ENCODE data around the gene SMIM35. TPM values are rescaled to one million over a fixed set of nuclear protein-coding genes. Genes with fewer than 3 reads are reported as not detected.
A peak's percentile ranks its signal among the peaks of the same experiment; 100 is the strongest.

Gene SMIM35
- total RNA-seq, 6 donors from 2014 or later: not detected

DNA sequence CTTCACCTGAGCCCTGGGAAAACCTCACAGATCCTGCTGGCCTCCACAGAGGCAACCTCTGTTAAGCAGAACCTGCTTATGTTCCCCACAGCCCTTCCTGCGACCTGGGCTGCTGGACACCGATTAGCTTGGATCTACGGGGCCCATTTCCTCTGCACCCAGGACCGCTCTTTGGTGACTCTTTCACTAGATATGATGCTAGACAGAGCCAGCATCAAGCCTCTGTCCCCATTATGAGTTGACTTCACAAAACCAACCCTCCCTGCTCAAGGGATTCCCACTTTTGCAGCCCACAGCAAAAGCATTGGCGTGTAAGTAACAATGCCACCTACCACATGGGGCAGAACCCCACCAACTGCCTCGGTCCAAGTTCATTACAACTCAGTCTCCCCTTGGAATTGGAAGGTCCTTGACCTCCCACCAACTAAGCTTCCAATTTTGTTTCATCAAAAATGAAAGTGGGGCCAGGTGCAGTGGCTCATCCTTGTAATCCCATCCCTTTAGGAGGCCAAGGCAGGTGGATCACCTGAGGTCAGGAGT lies 25.1 kb downstream of the SMIM35 start:
- Histone ChIP-seq H3K27me3 (no peaks in the 10 kb centered on the region), H3K4me3 (no peak overlapping the region), H3K4me1 (no peaks in the 10 kb centered on the region), H3K9me3 (no peaks in the 10 kb centered on the region), H3K27ac (no peak overlapping the region), H3K36me3 (no peaks in the 10 kb centered on the region)
- no peak for TF ChIP-seq POLR2AphosphoS5 (IDR thresholded peaks at IDR 0.05)
- TF ChIP-seq POLR2A (IDR thresholded peaks at IDR 0.05): no peak
- TF ChIP-seq EP300 (IDR thresholded peaks at IDR 0.05): no peak
- TF ChIP-seq, protein P1, sequence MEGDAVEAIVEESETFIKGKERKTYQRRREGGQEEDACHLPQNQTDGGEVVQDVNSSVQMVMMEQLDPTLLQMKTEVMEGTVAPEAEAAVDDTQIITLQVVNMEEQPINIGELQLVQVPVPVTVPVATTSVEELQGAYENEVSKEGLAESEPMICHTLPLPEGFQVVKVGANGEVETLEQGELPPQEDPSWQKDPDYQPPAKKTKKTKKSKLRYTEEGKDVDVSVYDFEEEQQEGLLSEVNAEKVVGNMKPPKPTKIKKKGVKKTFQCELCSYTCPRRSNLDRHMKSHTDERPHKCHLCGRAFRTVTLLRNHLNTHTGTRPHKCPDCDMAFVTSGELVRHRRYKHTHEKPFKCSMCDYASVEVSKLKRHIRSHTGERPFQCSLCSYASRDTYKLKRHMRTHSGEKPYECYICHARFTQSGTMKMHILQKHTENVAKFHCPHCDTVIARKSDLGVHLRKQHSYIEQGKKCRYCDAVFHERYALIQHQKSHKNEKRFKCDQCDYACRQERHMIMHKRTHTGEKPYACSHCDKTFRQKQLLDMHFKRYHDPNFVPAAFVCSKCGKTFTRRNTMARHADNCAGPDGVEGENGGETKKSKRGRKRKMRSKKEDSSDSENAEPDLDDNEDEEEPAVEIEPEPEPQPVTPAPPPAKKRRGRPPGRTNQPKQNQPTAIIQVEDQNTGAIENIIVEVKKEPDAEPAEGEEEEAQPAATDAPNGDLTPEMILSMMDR (IDR thresholded peaks at IDR 0.05): no peak
- DNase-seq: no peak
- no peak for ATAC-seq (ENCODE audit: low FRiP score in 2 of 2)
- WGBS, 2 donors: 81 to 88% methylated on average over 6 of the region's 6 CpGs

DNA sequence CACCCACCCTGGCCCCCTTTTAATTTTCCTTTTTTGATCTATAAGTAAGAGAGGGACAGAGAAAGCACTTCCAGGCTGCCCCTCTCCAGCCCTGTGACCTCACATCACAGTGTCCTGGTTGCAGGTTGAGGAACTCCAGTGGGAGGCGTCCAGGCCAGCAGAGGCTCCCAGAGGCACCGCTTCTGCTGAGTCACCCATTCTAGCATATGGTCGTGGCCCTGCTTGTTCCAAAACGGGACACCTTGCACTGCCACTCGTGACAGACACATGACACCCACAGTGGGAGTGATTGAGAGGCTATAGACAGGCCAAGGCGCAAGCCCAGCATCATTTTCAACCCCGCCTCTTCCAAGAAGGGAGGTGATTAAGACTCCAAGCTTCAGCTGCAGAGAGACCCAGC lies 25.9 kb downstream of the SMIM35 start:
- Histone ChIP-seq H3K36me3 (no peaks in the 10 kb centered on the region), H3K27ac (no peak overlapping the region), H3K9me3 (no peaks in the 10 kb centered on the region), H3K4me1 (no peaks in the 10 kb centered on the region), H3K27me3 (no peaks in the 10 kb centered on the region), H3K4me3 (no peak overlapping the region)
- peak in 1 of 2 donors; percentile 7 for ATAC-seq (ENCODE audit: low FRiP score in 2 of 2)
- TF ChIP-seq EP300 (IDR thresholded peaks at IDR 0.05): no peak
- TF ChIP-seq POLR2AphosphoS5 (IDR thresholded peaks at IDR 0.05): no peak
- no peak for TF ChIP-seq POLR2A (IDR thresholded peaks at IDR 0.05)
- TF ChIP-seq, protein P1 (IDR thresholded peaks at IDR 0.05): no peak
- 55 to 56% methylated on average over 6 to 7 of the region's 7 CpGs for WGBS, 2 donors
- peak in 1 of 2 donors; percentile 59 for DNase-seq

DNA sequence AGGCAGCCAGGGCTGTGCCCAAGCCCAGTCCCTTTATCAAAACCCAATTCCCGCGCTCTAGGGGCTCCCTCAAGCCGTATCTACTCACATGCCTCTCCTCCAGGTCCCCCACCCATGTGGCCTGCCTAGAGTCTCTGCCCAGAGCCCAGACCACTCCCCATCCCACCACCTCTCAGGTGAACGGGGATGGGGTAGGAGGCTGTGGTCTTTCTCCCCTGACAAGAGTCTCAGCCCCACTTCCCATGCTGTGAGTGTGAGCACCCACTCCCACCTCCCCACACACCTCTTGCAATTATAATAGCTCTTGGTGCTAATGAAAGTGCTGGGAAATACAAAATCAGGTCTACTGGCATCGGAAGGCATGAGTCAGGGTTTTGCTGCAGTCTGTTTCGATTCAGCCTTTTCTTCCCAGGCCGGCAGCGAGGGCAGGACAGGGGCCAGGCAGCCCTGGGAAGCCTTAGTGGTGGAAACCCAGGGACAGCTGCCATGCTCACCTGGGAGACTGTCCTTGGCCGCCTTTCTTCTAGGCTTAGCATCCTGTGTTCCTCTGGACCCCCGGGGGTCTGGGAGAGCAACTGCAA lies 26.6 kb downstream of the SMIM35 start:
- H3K27me3 ChIP-seq: no peaks in the 10 kb centered on the region
- no peak overlapping the region for H3K27ac ChIP-seq
- no peak for ATAC-seq (ENCODE audit: low FRiP score in 2 of 2)
- 91 to 94% methylated on average over 9 to 10 of the region's 10 CpGs for WGBS, 2 donors
- no peaks in the 10 kb centered on the region for H3K4me1 ChIP-seq
- H3K36me3 ChIP-seq: no peaks in the 10 kb centered on the region
- H3K9me3 ChIP-seq: no peaks in the 10 kb centered on the region
- H3K4me3 ChIP-seq: no peak overlapping the region
- no peak for TF ChIP-seq POLR2A (IDR thresholded peaks at IDR 0.05)
- no peak for DNase-seq

DNA sequence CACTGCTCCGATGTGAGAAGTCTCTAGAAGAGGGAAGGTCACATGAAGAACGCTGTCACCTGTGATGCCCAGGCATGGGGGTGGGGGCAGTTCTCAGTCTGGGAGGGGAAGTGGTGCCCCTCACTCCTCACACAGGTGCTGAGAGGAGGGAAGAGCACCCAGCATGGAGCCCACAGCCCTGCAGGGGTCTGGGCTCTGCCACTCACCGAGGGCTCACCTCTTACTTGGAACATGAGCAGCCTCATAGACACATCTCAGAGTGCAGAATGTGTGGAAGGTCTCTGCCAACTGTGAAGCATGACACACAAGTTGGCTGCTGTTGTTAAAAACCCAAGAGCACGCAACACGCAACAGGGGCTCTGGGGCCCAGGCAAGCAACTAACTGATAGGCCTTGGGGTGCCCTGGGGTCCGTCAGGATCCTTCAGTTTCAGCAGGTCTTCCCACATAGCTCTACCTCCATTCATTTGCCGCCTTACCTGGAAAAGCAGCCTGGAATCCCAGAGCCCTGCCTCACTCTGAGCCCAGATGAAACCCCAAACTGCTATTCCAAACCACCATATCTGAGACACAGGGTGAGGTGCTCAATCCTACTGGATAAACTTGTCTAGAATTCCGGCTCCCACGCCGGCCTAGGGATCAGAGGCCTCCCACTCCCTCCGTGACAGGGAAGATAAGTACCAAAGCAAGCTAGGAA lies 27.4 kb downstream of the SMIM35 start:
- no peak for DNase-seq
- Histone ChIP-seq H3K27ac (no peak overlapping the region), H3K9me3 (no peaks in the 10 kb centered on the region), H3K36me3 (no peaks in the 10 kb centered on the region), H3K4me1 (no peaks in the 10 kb centered on the region), H3K27me3 (no peaks in the 10 kb centered on the region), H3K4me3 (no peak overlapping the region)
- no peak for ATAC-seq (ENCODE audit: low FRiP score in 2 of 2)
- TF ChIP-seq EP300 (IDR thresholded peaks at IDR 0.05) (no peak), POLR2A (IDR thresholded peaks at IDR 0.05) (no peak), POLR2AphosphoS5 (IDR thresholded peaks at IDR 0.05) (no peak)
- TF ChIP-seq, protein P1 (IDR thresholded peaks at IDR 0.05): no peak
- WGBS, 2 donors: 92% methylated on average over 7 to 11 of the region's 11 CpGs

DNA sequence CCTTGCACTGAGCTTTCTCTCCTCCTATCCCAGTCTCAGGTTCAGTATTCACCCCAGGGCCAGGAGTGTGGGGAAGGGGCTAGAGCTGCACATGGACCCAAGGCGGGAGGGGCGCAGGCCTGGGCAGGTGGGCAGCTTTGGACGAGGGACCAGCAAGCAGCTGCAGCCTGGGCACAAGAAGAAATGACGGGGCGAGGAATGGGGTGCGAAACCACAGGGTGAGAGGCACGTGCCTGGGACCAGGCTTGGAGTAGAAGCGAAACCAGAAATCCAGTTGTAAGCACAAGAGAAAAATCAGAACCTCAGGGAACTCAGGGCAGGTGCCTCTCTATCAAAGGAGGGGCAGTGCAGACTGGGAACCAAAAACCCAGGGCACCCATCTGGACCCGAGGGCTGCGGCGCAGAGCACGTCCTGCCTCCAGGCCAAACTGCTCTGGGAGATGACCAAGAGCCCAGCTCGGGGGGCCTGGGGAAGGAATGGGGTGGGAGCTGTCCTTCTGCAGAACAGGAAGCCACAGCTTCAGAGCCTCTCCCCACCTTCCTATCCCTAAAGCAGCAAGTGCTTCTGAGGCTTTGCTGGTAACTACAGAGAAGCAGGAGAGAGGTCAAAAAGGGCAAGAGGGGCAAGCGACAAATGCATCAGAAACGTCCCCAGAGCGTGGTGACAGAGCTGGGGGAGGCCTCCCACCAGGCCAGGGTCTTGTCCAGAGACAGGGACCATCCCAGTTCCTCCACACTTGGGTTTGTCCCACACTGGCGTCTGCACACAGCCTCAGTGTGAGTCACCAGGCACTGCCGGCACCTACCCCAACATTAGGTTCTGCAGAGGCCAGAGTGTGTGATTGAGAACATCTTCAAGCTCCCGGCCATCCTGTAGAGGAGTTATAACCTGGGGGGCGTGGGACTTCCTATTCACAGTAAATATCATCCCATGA lies 28.2 kb downstream of the SMIM35 start:
- no peak overlapping the region for H3K27ac ChIP-seq
- no peak overlapping the region for H3K4me3 ChIP-seq
- H3K9me3 ChIP-seq: no peaks in the 10 kb centered on the region
- no peaks in the 10 kb centered on the region for H3K4me1 ChIP-seq
- ATAC-seq (ENCODE audit: low FRiP score in 2 of 2): no peak
- peak in 1 of 2 donors; percentile 49 for DNase-seq
- TF ChIP-seq EP300 (IDR thresholded peaks at IDR 0.05) (no peak), POLR2AphosphoS5 (IDR thresholded peaks at IDR 0.05) (no peak)
- TF ChIP-seq, protein P1 (IDR thresholded peaks at IDR 0.05): no peak
- H3K27me3 ChIP-seq: no peaks in the 10 kb centered on the region
- H3K36me3 ChIP-seq: no peaks in the 10 kb centered on the region
- WGBS, 2 donors: 77 to 80% methylated on average over 19 to 20 of the region's 20 CpGs

Data from upper lobe of left lung (tissue), 6 donors.